ENCODE data around the gene RMND5A. TPM values are rescaled to one million over a fixed set of nuclear protein-coding genes. Genes with fewer than 3 reads are reported as not detected.

The RMND5A gene
- polyA plus RNA-seq, 1 donor, result 52.8 TPM

DNA sequence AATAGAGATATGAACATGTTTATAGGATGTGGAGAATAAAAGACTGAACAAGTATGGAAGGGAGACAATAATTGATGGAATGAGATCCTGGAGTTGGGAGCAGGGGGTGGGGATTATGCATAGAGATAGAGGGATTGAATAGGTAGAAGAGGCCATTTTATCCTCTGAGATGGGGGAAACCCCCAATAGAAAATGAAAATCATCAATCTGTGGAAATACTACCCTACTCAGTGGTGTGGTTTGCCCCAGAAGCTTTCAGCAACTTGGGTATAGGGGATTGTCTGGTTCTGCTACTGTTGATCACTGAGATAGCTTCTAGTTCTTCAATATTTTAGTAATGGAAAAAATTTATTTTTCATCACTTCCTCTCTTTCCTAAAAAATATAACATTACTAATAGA is 41.1 kb upstream of the RMND5A start:
- H3K27me3 ChIP-seq (ENCODE audit: control insufficient read depth, insufficient read depth, low read length), result no peaks in the 10 kb centered on the region

DNA sequence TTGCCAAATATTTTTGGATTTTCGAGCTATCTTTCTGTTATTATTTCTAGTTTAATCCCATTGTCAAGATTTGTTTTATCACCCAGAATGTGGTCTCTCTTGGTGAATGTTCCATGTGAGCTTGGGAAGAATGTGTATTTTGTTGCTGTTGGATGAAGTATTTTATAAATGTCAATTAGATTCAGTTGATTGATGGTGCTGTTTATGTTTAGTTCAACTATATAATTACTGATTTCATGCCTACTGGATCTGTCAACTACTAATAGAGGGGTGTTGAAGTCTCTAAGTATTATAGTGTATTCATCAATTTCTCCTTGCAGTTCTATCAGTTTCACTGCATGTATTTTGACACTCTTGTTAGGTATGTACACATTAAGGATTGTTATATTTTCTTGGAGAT is 34.7 kb upstream of the RMND5A start:
- H3K36me3 ChIP-seq (ENCODE audit: control insufficient read depth, insufficient read depth, low read length), result no peaks in the 10 kb centered on the region
- H3K4me1 ChIP-seq (ENCODE audit: control insufficient read depth, insufficient read depth, low read length), result no peaks in the 10 kb centered on the region
- no peak overlapping the region for H3K4me3 ChIP-seq (ENCODE audit: low read length)
- no peak overlapping the region for H3K27ac ChIP-seq (ENCODE audit: low read length)
- no peaks in the 10 kb centered on the region for H3K27me3 ChIP-seq (ENCODE audit: control insufficient read depth, insufficient read depth, low read length)
- WGBS (ENCODE audit: insufficient coverage, low lambda C conversion rate), result 100% methylated on average over 1 of the region's 1 CpG
- no peaks in the 10 kb centered on the region for H3K9me3 ChIP-seq (ENCODE audit: control insufficient read depth, low read depth, low read length)
- no peak for DNase-seq

More for the DNA sequence above, 41.1 kb upstream of the RMND5A start:
- no peak overlapping the region for H3K4me3 ChIP-seq (ENCODE audit: low read length)
- no peaks in the 10 kb centered on the region for H3K36me3 ChIP-seq (ENCODE audit: control insufficient read depth, insufficient read depth, low read length)
- no peak for DNase-seq
- no peaks in the 10 kb centered on the region for H3K9me3 ChIP-seq (ENCODE audit: control insufficient read depth, low read depth, low read length)
- no peak overlapping the region for H3K27ac ChIP-seq (ENCODE audit: low read length)
- no peaks in the 10 kb centered on the region for H3K4me1 ChIP-seq (ENCODE audit: control insufficient read depth, insufficient read depth, low read length)

DNA sequence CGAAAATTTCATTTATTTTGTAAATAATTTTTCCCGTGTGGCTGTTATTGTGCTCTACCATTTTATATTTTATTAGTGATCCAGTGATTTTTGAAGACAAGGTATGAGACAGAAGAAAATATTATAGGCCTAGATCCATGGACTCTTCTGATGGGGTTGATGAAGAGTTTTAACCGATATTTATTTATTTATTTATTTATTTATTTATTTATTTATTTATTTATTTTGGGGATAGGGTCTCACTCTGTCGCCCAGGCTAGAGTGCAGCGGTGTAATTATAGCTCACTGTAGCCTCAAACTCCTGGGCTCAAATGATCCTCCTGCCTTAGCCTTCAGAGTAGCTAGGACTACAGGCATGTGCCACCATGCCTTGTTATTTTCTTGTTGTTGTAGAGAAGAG is 33.6 kb upstream of the RMND5A start:
- Histone ChIP-seq H3K4me1 (ENCODE audit: control insufficient read depth, insufficient read depth, low read length) (no peaks in the 10 kb centered on the region), H3K27ac (ENCODE audit: low read length) (no peak overlapping the region), H3K27me3 (ENCODE audit: control insufficient read depth, insufficient read depth, low read length) (no peaks in the 10 kb centered on the region), H3K4me3 (ENCODE audit: low read length) (no peak overlapping the region), H3K9me3 (ENCODE audit: control insufficient read depth, low read depth, low read length) (no peaks in the 10 kb centered on the region), H3K36me3 (ENCODE audit: control insufficient read depth, insufficient read depth, low read length) (no peaks in the 10 kb centered on the region)
- WGBS (ENCODE audit: insufficient coverage, low lambda C conversion rate), result 90% methylated on average over 2 of the region's 5 CpGs
- no peak for DNase-seq

DNA sequence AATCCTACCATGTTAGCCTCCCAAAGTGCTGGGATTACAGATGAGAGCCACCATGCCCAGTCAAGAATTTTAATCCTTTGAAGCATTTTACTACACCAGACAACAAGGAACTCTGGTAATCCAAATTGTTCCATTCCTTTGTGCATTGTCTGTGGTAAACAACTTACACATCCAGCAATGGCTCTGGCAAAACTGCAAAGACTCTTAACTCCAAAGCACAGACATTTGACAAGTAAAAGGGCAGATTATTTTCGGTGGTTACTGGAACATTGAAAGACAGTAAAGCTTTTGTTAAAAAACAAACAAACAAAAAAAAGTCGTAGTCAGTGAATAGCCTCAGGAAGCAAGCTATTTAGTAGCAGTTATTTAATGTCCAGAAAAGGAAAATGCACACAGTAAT is 33.2 kb upstream of the RMND5A start:
- Histone ChIP-seq H3K27me3 (ENCODE audit: control insufficient read depth, insufficient read depth, low read length) (no peaks in the 10 kb centered on the region), H3K27ac (ENCODE audit: low read length) (no peak overlapping the region), H3K36me3 (ENCODE audit: control insufficient read depth, insufficient read depth, low read length) (no peaks in the 10 kb centered on the region), H3K4me3 (ENCODE audit: low read length) (no peak overlapping the region), H3K9me3 (ENCODE audit: control insufficient read depth, low read depth, low read length) (peaks cover under 1% of the 10 kb centered on the region), H3K4me1 (ENCODE audit: control insufficient read depth, insufficient read depth, low read length) (no peaks in the 10 kb centered on the region)
- WGBS (ENCODE audit: insufficient coverage, low lambda C conversion rate), result 73% methylated on average over 2 of the region's 2 CpGs
- DNase-seq, result no peak

DNA sequence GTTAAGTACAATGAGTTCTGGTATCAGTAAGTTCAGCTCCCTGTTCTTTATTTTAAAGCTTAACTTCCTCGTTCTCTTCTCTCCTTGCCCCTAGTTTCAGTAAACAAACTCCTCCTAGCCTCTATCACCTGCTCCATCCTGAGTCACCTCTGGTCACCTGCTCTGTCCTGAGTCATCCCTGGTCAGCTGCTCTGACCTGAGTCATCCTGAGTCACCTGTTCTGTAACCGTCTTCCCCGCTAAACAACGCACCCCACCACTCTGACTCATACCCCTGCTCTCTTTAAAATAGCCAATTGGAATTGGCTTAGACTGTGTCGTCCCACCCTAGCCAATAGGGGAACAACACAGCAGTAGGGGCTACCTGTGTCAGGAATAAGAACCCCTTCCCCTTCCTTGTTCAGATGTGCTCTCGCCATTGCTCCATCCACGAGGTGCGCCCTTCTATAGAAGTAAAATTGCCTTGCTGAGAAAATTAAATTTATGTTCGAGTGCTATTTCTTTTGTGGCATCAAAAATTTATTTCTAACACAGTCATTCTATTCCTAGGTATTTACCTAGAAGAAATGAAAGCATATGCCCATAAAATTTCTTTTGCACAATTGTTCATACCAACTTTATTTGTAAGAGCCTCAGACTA is 24.9 kb upstream of the RMND5A start:
- no peak overlapping the region for H3K4me3 ChIP-seq (ENCODE audit: low read length)
- peaks cover 28% of the 10 kb centered on the region for H3K9me3 ChIP-seq (ENCODE audit: control insufficient read depth, low read depth, low read length)
- H3K27ac ChIP-seq (ENCODE audit: low read length), result peak overlapping the region; percentile 62
- WGBS (ENCODE audit: insufficient coverage, low lambda C conversion rate), result no CpG with 5 or more reads among the region's 9 CpGs
- no peaks in the 10 kb centered on the region for H3K27me3 ChIP-seq (ENCODE audit: control insufficient read depth, insufficient read depth, low read length)
- no peaks in the 10 kb centered on the region for H3K36me3 ChIP-seq (ENCODE audit: control insufficient read depth, insufficient read depth, low read length)
- DNase-seq, result peak; percentile 43 to 55
- H3K4me1 ChIP-seq (ENCODE audit: control insufficient read depth, insufficient read depth, low read length), result no peaks in the 10 kb centered on the region

DNA sequence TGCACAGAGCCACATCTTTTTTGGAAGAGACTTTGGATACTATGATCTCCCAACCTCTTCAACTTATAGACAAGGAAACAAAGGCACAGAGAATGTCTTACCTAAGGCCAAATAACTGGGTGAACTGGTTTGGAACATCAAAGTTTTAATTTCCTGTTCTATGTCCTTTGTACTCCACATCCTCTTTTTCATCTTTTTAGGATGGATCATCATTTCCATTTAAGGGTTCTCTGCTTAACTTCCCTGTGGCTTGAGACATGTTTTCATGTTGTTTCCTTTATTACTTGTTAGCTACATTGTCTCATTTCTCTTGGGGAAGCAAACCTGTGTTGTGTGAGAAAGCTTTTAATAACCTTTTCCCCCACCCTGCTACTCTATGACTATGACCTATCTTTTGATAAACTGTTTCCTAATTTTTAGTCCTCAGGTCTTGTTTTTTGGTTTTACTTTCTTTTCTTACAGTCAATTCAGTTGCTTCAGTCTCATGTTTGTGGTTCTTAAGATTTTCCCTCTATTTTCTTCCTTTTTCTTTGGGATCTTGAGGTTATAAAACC is 22.5 kb upstream of the RMND5A start:
- Histone ChIP-seq H3K27ac (ENCODE audit: low read length) (no peak overlapping the region), H3K4me1 (ENCODE audit: control insufficient read depth, insufficient read depth, low read length) (no peaks in the 10 kb centered on the region), H3K4me3 (ENCODE audit: low read length) (no peak overlapping the region), H3K27me3 (ENCODE audit: control insufficient read depth, insufficient read depth, low read length) (no peaks in the 10 kb centered on the region), H3K9me3 (ENCODE audit: control insufficient read depth, low read depth, low read length) (peaks cover 20% of the 10 kb centered on the region), H3K36me3 (ENCODE audit: control insufficient read depth, insufficient read depth, low read length) (no peaks in the 10 kb centered on the region)
- peak in 1 of 2 donors; percentile 17 for DNase-seq

DNA sequence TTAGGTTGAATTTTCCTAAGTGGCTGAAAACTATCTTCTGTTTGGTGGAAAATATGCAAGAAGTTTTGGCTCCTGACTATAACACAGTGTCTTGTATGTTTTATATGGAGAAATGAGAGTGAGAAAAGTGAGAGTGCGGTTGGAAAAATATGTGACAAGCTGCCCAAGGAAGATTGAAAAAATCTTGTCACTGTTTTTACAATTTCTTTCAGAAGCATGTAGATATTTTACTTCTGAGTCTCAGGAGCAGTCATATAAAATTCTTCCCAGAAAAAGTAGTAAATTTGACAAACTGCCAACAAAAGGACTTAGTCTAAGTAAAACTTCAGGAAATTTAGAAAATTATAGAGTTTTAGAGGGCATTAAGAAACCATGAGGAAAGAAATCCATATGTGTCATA is 19.4 kb upstream of the RMND5A start:
- Histone ChIP-seq H3K4me3 (ENCODE audit: low read length) (no peak overlapping the region), H3K9me3 (ENCODE audit: control insufficient read depth, low read depth, low read length) (peaks cover 9% of the 10 kb centered on the region), H3K36me3 (ENCODE audit: control insufficient read depth, insufficient read depth, low read length) (no peaks in the 10 kb centered on the region), H3K27ac (ENCODE audit: low read length) (no peak overlapping the region), H3K27me3 (ENCODE audit: control insufficient read depth, insufficient read depth, low read length) (no peaks in the 10 kb centered on the region), H3K4me1 (ENCODE audit: control insufficient read depth, insufficient read depth, low read length) (peaks cover 20% of the 10 kb centered on the region)
- 100% methylated on average over 1 of the region's 1 CpG for WGBS (ENCODE audit: insufficient coverage, low lambda C conversion rate)
- no peak for DNase-seq

DNA sequence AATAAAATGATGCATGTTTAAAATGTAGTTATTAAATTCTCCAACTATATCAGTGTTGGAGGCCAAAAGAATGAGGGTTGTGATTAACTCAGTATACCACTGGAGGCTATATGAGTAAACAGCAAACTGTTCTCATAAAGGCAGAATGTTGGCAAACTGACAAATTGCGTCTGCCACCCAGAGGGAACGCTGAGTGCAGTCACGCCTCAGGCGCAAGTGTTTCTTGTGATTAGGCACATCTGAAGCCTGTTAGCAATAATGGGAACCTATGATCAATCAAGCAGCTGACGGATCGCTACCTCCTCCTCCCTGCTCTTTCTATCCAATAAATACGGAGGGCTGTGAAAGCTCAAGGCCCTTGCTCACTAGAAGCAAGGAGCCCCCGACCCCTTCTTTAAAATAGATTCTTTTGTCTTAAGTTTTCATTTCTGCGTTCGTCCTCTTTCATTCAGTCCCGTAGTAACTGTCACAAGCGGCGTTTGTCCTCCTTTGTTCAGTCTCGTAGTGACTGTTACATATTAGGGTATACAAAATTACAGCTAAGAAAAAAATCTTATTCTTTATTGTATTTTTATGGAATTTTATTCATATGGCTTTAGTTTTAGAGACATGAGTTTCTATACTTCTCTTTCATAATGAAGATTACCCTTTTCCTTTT is 16.3 kb upstream of the RMND5A start:
- Histone ChIP-seq H3K36me3 (ENCODE audit: control insufficient read depth, insufficient read depth, low read length) (no peaks in the 10 kb centered on the region), H3K27me3 (ENCODE audit: control insufficient read depth, insufficient read depth, low read length) (no peaks in the 10 kb centered on the region), H3K9me3 (ENCODE audit: control insufficient read depth, low read depth, low read length) (no peaks in the 10 kb centered on the region), H3K4me3 (ENCODE audit: low read length) (no peak overlapping the region), H3K27ac (ENCODE audit: low read length) (peak overlapping the region; percentile 98), H3K4me1 (ENCODE audit: control insufficient read depth, insufficient read depth, low read length) (peaks cover 20% of the 10 kb centered on the region)
- 83% methylated on average over 6 of the region's 14 CpGs for WGBS (ENCODE audit: insufficient coverage, low lambda C conversion rate)
- DNase-seq, result peak; percentile 19 to 26

DNA sequence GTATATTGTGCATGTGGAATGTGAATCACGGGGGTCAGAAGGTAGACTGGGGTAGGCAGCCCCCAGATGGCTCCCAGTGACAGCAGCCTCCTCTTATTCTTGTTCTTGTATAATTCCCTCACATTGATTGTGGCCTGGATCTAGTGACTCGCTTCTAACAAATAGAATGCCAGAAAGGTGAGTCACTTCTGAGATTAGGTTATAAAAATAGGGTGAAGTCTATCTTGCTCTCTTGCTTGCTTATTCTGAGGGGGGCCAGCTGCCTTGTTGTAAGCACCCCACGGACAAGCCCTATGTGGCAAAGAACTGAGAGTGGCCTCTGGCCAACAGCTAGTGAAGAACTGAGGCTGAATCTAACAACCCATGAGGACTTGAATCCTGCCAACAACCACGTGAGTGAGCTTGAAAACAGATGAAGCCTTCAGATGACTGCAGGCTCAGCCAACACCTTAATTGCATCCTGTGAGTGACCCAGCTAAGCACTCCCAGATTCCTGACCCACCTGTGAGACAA is 15.6 kb upstream of the RMND5A start:
- WGBS (ENCODE audit: insufficient coverage, low lambda C conversion rate), result no CpG with 5 or more reads among the region's 4 CpGs
- peak; percentile 90 to 97 for DNase-seq
- Histone ChIP-seq H3K4me1 (ENCODE audit: control insufficient read depth, insufficient read depth, low read length) (peaks cover 20% of the 10 kb centered on the region), H3K27me3 (ENCODE audit: control insufficient read depth, insufficient read depth, low read length) (no peaks in the 10 kb centered on the region), H3K9me3 (ENCODE audit: control insufficient read depth, low read depth, low read length) (no peaks in the 10 kb centered on the region), H3K27ac (ENCODE audit: low read length) (peak overlapping the region; percentile 98), H3K36me3 (ENCODE audit: control insufficient read depth, insufficient read depth, low read length) (no peaks in the 10 kb centered on the region), H3K4me3 (ENCODE audit: low read length) (no peak overlapping the region)

DNA sequence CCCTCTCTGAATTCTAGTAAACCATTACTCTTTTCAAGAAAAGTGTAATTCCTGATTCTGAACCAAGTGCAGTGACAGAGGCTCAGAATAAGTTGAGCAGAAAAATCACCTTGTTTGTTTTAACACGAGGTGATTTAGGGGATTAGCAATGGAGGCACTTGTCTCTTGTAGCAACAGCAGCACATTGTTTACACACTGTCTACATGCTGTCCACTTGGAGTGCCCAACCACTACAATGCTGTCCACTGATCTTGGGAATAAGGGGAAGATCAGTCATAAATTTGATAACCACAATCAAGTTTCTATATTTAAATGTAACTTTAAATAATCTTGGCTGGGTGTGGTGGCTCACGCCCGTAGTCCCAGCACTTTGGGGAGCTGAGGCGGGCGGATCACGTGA is 13.9 kb upstream of the RMND5A start:
- peaks cover 20% of the 10 kb centered on the region for H3K4me1 ChIP-seq (ENCODE audit: control insufficient read depth, insufficient read depth, low read length)
- no peak for DNase-seq
- no peaks in the 10 kb centered on the region for H3K27me3 ChIP-seq (ENCODE audit: control insufficient read depth, insufficient read depth, low read length)
- WGBS (ENCODE audit: insufficient coverage, low lambda C conversion rate), result no CpG with 5 or more reads among the region's 6 CpGs
- H3K9me3 ChIP-seq (ENCODE audit: control insufficient read depth, low read depth, low read length), result no peaks in the 10 kb centered on the region
- H3K27ac ChIP-seq (ENCODE audit: low read length), result no peak overlapping the region
- no peak overlapping the region for H3K4me3 ChIP-seq (ENCODE audit: low read length)
- H3K36me3 ChIP-seq (ENCODE audit: control insufficient read depth, insufficient read depth, low read length), result no peaks in the 10 kb centered on the region
